Measurements from ENCODE around the gene PRUNE2.

The PRUNE2 gene

DNA sequence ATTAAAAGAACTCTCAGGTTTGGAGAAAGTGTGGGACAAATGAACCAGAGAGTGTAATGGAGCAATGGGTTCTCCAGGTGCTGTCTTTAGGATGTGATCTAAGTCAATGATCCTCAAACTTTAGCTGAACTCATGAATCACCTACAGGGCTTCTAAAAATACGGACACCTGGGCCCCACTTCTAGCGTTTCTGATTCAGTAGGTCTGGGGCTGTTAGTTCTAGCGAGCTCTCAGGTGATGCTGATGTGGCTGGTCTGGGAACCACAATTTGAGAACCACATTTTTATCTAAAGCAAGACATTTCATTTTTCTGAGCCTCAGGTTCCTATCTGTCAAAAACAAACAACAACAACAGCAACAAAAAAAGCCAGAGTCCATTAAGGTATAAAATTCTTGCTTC lies 176.8 kb downstream of the PRUNE2 start:
- no peak for DNase-seq

DNA sequence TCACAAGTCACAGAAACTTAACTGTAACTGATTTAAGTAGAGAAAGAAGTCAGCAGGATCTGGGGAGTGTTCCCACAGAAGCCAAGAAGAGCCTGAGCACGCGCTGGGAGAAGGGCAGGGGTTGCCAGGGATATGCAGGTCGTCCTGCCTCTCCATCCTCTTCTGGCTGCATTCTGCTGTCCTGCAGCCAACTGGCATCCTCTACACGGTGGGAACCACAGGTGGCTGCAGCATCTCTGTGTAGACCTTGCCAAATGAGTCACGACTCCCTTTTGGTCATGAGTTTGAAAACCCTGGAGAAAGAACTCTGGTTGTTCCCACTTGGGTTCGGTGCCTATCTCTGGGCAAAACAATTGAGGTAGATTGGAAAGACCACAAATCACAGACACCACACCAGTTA lies 180.0 kb downstream of the PRUNE2 start:
- DNase-seq = no peak

DNA sequence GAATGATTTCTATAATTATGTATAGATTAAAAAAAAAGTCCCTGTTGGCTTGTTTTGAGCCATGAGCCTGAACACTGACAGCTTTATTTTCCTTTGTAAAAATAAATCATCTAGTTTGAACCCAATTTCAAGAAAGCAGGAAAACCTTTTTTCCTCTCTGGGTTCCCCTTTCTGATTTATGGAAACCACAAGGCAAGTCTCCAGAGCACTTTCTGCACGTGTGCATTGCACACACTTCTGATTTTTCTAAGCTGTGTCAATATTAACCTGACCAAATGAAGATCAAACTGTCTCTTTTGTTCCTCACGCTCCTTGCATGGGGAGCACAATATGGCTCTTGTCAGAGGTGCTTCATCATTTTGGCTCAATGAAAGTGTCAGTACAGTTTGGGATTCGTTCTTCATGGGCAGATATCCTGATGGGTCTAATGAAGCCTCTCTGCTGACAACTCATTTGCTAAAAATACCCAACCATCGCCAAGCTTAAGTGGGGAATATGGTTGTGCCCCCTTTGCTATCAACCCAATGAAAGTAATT lies 180.8 kb downstream of the PRUNE2 start:
- DNase-seq = no peak

DNA sequence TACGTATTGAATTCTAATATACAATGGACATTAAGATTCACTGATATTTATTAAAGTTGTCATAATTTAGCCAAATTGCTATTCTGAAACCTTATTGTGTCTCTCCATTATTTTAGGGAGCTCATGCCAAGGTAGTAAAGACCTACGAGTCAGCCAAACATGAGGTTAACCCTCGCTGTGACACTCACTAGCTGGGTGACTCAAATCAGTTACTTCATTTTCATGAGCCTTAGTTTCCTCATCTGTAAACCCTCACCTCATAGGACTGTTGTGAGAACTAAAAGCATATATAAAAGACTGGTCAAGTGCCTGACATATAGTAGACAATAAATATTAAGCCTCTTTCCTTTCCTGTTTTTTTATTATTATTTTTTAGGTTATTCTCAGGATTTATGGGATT lies 185.7 kb downstream of the PRUNE2 start:
- no peak for DNase-seq

DNA sequence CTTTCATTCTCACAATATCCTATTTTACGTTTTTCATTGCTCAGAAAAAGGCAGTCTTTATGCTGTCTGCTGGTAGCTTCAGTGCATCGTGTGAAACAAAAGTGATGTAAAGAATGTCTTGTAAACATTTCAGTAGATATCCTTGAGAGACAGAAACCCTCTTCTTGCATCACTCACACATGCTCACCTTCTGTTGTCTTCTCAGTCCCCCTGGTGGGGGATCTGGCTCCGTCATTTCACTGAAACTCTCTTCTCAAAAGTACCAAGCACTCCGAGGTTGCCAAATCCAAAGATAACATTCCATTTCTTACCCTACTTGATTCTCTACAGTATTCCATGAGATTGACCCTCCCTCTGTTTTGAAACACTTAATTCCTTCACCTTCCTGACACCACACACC lies 187.7 kb downstream of the PRUNE2 start:
- DNase-seq = no peak

DNA sequence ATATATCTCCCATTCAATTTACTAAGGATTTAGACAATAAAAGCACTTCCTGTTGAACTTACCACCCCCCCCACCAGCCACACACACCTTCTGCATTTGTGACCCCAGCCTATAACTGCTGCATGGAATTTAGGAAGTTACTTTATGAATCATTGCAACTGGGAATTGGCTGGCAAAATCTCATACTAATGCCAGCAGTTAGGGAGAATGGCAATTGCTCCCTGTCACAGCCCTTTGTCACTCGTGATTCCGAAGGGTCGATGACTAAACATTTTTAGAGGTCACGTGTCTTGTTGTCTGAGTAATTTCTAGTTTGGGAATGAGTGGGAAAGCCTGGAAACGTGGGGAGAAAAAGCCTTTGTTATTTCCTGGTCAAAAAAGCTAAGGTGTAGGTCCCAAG lies 188.3 kb downstream of the PRUNE2 start:
- DNase-seq = no peak

DNA sequence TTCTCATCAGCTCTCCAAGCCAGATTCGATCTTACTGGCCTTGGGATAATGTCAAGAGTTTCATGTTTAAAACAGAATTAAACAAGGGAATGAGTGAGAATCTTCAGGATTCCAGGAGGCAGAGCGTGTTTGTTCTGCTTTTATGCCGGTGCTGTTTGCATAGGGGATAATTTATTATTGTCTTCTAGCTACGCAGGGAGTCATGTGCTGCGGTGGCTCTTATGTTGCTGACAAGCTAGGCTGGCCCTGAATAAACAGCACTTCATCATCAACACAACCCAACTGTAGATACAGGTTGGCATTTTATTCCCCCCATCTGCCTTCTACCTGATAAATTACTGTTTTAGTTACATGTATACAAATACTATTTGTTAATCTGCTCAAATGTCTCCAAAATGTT lies 188.7 kb downstream of the PRUNE2 start:
- no peak for DNase-seq

DNA sequence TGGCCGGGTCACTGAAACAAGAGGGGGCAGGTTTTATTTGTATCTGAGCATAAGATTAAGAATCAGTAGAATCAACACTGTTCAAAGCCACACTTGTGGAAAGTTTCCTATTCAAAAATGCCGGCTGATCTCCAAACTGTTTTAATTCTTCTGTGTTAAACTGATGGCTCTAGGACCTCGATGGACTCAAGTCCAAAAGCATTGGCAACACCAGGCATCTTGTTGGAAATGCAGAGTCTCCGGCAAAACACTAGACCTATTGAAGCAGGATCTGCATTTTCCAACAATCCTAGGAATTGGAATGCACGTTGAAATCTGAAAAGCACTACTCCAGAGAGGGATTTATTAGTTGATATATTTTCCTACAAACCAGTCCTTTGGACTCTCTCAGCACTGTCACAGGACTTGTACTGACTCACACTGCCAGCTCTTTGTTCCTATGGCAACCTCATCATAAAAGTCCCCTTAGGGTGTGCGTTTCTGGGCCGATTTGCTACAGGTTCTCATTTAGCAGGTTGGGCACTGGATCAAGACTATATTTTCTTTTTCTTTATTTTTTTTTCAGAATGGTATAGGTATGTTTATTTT lies 189.7 kb downstream of the PRUNE2 start:
- DNase-seq = no peak

DNA sequence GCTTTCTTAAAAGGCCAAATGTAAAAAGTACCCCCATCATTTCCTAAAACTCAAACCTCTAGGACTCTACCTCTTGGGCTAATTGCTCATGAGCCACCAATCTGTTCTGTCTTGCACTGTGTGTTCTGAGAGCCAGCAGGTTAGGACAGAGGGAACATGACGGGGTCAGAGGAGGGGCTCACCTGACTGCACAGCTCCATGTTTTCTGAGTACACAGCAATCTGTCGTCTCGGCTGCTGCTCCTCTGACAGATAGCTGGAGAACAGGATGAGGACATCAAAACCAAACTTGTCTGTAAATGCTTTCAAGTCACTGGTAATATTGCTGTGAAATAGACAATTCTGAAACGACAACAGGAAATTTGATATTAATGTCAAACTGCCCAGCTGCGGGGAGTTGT lies 192.5 kb downstream of the PRUNE2 start:
- DNase-seq = no peak

DNA sequence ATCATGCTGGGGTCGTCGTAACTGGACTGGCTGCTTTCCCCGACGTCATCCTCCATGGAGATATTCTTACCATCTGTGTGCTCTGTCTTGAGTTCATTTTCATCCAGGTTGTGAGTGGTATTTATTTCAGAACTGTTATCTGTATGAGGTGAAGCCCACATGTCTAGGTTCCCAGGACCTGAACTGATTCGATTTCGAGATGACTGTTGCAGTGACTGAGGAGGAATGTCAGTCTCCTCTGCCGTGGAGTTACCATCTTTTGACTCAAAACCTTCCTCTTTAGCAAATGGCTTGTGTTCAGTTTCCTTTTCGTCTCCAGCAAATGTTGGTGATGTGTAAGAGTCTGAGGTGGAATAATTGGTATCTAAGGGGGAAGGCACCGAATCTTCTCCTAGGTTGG lies 196.9 kb downstream of the PRUNE2 start:
- DNase-seq = no peak

DNA sequence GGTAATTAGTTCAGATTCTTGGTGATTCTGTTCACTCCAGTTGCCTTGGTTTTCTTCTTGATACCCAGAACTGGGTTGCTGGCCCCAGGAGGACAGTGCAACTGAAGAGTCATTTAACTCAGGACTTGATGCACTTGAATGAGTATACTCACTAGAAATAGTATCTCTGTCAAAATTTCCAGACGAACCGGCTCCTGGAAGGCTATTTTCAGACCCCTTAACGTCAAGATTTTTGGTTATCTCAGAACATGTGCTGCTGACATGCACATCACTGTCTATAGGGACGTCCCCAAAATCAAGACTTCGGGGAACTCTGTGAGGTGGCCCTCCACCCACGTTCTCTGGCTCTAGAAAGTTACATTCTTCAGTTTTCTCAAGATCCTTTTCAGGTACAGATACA lies 198.4 kb downstream of the PRUNE2 start:
- DNase-seq = no peak

DNA sequence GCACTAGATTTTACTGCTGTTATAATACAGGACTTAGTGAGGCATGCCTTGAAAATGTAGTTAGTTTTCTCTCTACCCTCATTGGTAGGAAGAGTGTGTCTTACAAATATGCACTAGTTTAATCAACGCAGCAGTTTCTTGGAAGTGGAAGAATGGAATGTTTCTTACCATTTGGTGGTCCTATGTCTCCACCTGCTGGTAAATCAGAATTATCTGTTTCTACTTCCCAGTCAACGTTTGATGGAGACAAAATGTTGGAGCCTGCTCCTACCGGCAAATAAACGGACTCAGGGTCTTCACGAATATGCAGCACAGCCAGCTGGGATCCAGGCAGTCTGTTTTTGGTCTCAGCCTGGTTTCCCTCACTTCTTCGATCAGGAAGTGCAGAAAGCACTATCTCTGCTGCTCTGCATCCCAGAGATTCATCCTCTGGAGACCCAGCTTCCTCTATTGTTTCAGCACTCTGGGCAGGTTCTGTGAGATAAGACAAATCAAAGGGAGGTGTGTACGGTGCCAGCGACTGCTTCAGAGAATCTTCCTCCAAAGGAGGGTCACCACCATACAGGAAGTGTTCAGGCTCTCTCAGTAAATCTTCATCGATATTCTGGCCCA lies 201.2 kb downstream of the PRUNE2 start:
- no peak for DNase-seq

DNA sequence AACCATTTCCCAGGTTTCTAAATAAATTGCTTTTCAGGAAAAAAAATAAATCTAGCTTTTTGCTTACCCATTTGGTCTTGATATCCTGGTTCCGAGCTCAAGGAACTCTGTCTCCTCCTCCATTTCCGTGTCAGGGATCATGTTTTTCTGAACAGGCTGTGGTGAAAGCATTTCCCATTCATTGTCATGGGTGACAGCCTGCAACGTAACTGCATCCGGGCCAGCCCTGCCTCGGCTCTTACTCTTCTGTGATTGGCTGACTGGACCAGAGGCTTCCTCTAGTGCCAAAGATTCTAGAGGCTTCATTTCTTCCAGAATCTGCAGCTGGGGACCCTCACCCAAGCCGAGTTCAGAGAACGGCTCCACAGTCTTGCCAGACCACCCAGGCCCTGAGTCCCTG lies 202.6 kb downstream of the PRUNE2 start:
- DNase-seq = no peak

DNA sequence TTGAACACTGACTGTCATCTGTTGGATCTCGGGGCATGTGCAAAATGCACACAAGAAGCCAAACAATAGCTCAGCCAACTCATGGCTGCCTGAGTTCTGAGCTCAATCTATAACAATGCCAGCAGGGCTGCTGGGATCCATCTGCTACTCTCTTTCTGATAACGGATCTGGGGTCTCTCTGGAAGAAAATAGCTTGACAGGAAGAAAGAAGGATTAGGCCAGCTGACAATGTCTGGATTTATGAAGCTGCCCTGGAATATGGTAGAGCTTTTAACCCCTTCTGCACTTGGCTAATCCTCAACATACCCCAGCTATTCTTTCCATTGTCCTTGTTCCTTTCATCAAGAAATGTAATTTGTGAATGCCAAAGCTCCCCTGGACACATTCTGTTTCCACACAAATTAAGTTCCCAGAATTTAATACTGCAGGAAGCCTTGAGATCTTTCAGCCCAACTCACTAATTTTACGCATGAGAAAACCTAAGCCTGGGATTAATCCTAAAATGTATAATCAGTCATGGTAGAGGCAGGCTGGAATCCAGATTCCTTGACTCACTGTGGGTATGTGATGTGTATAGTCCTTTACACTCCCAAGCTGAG lies 204.4 kb downstream of the PRUNE2 start:
- DNase-seq = no peak

DNA sequence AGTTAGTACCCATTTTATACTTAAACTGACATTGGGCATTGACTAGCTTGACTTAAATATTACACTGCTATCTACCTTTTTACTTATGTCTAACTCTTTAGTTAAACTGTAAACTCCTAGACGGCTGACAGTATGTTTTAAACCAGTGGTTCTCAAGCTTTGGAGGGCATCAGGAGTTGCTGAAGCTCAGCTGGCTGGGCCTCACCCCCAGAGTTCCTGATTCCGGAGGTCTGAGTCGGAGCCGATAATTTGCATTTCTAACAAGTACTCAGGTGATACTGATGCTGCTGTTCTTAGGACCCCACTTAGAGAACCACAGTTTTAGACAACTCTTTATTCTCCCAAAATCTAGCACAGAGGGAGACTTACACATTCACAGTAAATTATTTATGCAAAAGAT lies 205.0 kb downstream of the PRUNE2 start:
- no peak for DNase-seq

DNA sequence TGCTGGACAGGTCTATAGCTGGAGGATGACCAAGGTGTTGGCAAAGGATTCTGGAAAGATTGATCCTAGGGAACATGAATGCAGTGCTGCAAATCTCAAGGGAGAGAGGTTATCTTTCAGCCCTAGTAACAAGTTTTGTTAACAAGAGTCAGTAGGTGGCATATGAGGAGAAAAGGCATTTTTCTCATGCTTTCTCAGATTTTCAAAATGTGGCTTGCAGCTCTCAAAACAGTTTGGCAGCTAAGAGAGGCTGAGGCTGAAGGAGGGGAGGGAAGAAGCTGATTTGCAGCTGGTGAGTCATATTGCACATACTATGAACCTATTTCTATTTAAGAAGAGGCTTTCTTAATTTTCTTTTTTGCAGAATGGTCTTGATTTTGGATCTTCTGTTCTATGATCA lies 205.9 kb downstream of the PRUNE2 start:
- no peak for DNase-seq

DNA sequence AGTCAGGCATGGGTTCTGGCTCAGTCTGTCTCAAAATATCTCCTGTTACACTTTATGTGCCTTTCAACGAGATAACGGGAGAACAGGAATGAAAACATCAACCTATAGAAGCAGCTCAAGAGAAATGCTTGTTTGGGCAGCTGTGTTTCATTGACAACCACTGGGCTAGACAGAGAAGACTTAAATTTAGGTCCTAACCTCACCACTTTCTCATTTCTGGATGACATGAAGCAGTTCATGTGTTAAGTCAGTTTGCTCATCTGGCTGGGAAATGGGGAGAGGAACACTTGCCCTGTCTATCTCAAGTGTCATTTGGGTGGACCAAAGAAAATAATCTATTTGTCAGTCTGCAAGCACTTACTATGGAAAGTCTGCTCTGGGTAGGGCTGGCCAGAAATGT lies 208.4 kb downstream of the PRUNE2 start:
- no peak for DNase-seq

DNA sequence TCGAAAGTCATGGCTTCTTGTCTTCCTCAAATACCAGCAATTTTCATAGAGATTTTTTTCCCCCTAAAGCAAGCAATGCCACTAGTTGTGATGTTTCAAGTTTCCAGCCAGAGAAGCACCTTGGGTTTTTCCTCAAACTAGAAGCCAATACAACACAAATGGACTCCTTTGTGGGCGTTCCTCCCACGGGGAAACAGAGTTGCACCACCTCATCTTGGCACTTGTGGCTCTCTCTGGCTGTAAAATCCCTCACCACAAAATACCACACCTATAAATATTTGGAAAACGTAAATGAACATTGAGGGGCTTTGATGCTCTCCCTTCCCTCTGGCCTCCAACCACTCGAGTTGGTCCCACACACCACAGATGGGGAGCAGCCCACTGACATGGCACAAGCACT lies 208.8 kb downstream of the PRUNE2 start:
- no peak for DNase-seq

DNA sequence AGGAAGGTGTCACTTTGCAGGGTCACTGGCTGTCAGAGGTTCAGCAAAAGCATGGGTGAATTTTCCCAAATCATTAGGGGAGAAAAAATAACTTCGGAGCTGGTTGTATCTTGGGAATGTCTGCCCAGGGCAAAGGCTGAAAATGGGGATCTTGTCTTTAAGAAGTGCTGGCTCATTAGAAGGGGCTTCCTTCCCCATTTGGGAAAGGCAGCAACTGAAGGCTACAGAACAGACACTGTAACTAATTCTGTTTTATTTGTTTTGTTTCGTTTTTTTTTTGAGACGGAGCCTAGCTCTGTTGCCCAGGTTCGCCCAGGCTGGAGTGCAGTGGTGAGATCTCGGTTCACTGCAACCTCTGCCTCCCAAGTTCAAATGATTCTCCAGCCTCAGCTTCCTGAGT lies 212.0 kb downstream of the PRUNE2 start:
- DNase-seq = no peak

DNA sequence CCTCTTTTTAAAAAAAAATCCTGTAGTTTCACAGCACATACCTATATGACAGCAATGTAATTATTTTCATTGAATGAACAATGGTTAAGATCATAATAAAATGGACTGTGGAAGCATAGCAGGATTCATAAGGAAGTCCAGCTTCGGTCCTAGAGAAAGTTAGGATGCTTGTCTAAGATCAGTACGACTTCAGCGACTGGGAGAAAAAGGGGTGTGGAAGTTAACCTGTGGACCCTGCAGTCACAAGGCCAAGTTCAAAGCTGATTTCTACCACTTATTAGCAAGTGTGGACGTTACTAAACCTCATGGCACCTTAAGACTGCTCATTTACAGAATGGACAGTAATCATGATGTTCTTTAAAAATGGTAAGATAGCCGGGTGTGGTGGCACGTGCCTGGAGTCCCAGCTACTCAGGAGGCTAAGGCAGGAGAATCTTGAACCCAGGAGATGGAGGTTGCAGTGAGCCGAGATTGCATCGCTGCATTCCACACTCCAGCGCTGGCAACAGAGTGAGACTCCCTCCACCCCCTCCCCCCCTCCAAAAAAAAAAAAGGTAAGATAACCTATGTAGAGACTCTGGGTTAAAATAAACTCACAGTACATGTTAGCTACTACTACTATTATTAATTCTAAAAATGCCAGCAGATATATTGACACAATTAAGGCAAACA lies 213.3 kb downstream of the PRUNE2 start:
- no peak for DNase-seq

DNA sequence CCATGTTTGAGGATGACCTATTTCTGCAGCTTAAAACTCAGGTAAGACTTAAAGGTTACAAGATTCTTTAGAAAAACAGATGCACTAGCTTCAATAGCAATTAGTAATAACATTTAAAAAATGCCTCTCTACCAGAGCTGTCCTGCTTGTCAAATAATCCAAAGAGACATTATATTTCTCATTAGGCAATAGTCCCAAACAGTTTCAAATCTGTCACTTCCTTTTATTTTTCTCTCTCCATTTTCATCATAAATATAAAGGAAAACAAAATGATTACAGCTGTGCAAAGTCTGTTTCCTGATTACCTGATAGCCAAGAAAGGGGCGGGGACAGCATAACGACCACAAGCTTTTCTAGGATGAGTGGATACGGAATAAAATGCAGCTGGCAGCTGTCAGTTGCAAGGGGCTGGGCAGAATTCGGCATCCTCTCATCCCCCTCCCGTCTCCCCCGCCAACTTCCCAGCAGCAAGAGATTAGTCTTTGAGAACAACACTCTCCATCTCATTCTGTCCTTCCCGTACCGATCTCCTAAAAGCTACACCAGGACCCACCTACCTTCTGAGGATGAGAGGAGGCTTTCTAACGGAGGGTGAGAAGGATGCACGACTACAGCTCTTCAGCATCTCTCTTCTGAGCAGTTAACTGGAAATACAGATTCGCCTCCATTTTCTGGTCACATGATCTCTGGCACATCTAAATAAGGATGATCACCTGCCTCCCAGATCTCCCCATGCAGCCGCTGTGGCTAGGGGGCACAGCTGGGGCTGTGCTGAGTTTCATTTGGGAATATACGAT lies 214.2 kb downstream of the PRUNE2 start:
- DNase-seq = no peak

DNA sequence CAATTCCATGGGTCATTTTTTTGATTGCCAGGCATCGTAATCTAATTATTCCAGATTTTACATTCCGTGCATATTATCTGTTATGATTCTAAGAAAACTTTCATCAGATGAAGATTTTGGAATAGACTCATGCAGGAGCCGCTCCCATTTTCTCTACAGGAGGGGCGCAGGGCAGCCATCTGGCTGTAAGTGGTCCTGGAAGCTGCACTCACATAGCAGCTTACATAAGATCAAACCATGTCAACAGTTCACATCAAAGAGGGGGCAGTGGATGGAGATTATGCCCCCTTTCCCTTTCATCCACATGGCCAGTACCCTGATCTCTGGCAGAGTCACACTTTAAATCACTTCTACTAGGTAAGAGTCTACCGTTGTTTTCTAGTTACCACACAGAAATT lies 214.9 kb downstream of the PRUNE2 start:
- DNase-seq = no peak

DNA sequence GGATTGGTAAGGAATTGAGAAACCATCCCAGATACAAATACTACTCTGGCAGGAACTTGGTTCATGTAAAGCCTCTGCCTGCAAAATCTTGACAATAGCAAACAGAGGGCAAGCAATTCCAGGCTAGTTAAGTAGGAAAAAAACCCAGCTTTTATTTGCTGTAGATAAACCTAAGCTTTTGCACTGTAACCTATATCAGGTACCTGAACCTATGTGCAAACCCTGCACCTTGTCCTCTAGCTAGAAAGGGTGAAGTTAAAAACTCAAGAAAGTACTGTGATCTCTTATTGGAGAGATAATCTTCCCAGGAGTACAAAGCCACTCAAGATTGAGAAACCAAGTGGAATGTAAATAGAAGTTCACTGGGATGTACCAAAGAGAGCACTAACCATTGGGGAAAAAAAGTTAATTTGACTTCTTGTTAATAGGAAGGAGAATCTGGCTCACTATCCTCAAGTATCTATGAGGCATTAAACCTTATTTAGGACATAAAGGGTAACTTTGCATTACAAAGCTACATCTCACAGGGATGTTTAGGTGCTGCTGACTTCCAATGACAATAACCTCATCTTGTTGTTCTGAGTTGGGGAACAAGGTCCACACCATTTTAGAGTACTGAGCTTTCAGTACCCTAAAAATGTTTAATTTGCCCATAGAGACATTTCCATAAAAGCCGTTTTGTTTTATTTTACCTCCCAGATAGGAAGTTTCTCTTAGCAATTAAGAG lies 215.5 kb downstream of the PRUNE2 start:
- DNase-seq = no peak
